Astrocyte of the cerebellum (primary cell): ENCODE results near the gene INPP4B.

Experiments used
- DNase-seq: peaks from one replicate; pipeline ENCODE4 v3.0.0-alpha.2; 2011; ENCODE audit warnings: low read depth
- H3K4me3 ChIP-seq: 2 replicates; pipeline ENCODE4 v1.5.1; 2011; ENCODE audit warnings: mild to moderate bottlenecking, low read depth, low read length, moderate library complexity
- in situ Hi-C: cut with HindIII; loops from 2 replicates; pipeline ENCODE4 v1.10.0; 2017; ENCODE audit warnings: low sequenced_read_pairs
- TF ChIP-seq, protein P1 (sequence below): IDR thresholded peaks from 2 replicates; pipeline ENCODE4 v1.5.1; 2012; ENCODE audit warnings: low read length, low read depth, moderate library complexity, mild to moderate bottlenecking; ENCODE audit errors: missing control alignments

The INPP4B gene

DNA sequence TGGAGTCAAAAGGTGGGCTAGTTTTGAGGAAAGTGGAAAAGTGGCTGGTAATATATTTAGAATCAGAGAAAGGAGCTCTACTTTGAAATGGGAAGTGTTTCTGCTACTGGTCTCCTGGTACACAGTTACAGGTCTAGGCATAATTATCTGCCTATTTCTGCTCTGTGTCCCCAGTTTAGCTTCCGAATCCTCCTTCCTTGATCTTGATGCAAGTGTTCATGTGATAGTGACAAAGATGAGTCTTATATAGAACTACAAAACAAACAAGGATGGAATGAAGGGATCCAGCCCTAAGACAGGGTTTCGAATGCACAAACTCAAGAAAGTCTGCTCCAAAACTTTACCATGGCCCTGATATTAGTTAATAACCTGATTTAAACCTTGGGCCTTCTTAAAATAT lies 580.2 kb downstream of the INPP4B start:
- in situ Hi-C loops = no loop called here
- no peak overlapping the region for H3K4me3 ChIP-seq
- DNase-seq = no peak
- TF ChIP-seq, protein P1, sequence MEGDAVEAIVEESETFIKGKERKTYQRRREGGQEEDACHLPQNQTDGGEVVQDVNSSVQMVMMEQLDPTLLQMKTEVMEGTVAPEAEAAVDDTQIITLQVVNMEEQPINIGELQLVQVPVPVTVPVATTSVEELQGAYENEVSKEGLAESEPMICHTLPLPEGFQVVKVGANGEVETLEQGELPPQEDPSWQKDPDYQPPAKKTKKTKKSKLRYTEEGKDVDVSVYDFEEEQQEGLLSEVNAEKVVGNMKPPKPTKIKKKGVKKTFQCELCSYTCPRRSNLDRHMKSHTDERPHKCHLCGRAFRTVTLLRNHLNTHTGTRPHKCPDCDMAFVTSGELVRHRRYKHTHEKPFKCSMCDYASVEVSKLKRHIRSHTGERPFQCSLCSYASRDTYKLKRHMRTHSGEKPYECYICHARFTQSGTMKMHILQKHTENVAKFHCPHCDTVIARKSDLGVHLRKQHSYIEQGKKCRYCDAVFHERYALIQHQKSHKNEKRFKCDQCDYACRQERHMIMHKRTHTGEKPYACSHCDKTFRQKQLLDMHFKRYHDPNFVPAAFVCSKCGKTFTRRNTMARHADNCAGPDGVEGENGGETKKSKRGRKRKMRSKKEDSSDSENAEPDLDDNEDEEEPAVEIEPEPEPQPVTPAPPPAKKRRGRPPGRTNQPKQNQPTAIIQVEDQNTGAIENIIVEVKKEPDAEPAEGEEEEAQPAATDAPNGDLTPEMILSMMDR = no peak

DNA sequence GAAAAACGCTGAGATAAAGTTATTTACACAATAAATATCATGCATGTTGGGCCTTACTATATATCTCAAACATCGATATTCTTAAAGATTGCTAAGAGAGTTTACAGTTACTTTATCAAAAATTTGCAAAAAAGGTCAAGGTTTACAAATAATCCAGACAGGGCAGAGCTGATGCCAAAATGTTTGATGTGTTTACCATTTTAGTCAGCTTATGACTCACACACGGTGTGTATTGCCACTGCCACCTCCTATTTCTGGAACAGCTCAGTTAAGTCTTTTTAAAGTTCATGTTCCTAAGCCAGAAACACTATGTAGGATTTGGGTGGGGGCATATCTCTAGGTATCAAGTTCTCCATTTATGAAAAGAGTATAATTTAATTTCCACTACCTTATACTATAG lies 580.6 kb downstream of the INPP4B start:
- no peak overlapping the region for H3K4me3 ChIP-seq
- in situ Hi-C loops = no loop called here
- DNase-seq = no peak
- TF ChIP-seq, protein P1 = no peak

DNA sequence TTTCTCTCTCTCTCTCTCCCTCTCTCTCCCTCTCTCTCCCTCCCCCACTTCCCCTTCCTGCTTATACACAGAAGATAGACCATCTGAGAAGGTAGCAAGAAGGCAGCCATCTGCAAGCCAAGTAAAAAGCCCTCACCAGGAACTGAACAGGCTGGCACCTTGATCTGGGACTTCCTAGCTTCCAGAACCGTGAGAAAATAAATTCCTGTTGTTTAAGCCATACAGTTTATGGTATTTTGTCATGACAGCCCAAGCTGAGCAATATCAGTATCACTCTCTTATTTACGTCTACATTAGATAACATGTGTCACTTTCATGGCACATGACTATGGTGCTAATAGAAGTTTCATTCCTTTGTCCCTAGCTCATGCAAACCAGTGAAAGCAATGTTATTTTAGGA lies 581.1 kb downstream of the INPP4B start:
- in situ Hi-C loops = no loop called here
- no peak for DNase-seq
- H3K4me3 ChIP-seq = no peak overlapping the region
- TF ChIP-seq, protein P1 = no peak

DNA sequence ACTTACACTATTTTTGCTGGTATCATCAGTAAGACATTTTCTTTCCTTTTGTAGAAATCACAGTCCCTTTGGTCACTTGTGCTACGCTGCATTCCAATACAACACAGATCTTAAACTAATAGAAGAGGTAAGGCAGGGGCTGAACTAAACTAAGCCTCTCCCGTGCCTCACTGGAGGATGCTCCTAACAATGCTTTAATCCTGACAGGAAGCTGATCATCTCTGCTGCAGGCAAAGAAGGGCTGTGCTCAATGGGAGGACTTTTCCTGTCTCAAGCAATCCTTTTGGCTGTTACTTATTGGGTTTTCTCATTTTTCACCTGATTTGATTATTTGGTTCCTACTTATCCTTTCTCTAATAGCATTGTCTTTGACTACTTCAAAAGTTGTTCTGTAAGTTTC lies 583.1 kb downstream of the INPP4B start:
- no peak overlapping the region for H3K4me3 ChIP-seq
- DNase-seq = no peak
- in situ Hi-C loops = no loop called here
- TF ChIP-seq, protein P1 = no peak

DNA sequence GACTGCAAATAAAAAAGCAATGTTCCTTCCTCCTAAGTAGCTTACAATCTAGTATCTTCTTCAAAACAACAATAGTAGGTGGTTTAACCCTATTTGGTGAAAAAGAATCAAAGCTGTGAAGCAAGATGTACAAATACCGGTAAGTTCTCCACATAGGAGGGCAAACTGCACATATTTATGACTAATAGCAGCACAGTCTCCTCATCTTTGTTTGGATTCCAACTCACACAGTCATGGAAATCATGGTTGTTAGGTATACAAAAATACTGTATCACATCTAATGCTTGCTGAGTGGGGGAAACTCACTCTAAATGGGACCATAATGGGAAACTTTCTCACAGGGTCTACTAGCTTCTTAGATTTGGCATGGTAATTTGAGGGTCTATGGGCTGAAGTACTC lies 597.2 kb downstream of the INPP4B start:
- in situ Hi-C loops = no loop called here
- peak; percentile 15 for DNase-seq
- TF ChIP-seq, protein P1 = no peak
- no peak overlapping the region for H3K4me3 ChIP-seq

DNA sequence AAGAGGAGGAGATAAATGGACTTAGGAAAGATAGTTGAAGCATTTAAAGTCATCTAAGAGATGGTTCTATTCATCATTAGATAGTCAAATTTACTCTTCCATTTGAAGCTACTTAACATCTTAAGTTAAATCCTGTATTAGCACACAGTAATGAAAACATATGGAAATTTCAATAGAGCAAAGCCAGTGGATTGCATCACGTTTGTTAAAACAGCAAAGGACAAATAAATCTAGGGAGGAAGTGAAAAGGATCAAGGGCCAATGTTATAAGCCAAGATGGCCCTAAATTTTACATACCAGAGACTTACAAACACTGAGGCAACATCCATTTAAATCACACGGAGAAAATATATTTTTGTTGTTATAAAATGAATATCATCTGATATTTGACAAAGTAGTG lies 602.8 kb downstream of the INPP4B start:
- in situ Hi-C loops = no loop called here
- no peak for DNase-seq
- TF ChIP-seq, protein P1 = no peak
- no peak overlapping the region for H3K4me3 ChIP-seq

DNA sequence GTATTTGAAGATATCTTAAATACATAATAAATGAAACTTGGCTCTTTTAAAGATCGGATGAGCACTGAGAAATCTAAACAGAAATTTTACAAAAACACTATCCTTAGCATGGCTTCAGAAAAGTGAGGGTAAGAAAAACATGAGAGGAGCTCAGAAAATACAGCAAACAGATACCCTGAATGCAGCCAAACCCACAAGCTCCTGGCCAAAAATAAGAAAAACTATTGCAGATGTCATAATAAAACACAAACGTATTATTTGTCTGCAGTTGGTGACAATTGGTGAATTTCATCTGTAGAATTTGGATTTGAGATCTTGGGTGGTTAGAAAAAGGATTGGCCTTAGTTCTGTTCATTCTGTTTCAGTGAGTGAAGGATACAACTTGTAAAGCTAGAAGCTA lies 603.9 kb downstream of the INPP4B start:
- in situ Hi-C loops = no loop called here
- DNase-seq = no peak
- TF ChIP-seq, protein P1 = no peak
- H3K4me3 ChIP-seq = no peak overlapping the region
